GM19043 (cell line): ENCODE measurements around the gene SPATA31D1.

Source experiments
- ATAC-seq: cut with Tn5 transposase; IDR thresholded peaks from one replicate; pipeline ENCODE4 v1.9.1; 2021; ENCODE audit warnings: low read depth; ENCODE audit not compliant: unreplicated experiment

The SPATA31D1 gene

GRCh38 chr9:82020331-82020730 is 31.8 kb downstream of the SPATA31D1 start:
- ATAC-seq, result no peak

- ATAC-seq, result no peak
Observed at GRCh38 chr9:82021198-82021597, 32.6 kb downstream of the SPATA31D1 start.

- ATAC-seq, result no peak
Observed at GRCh38 chr9:82022121-82022520, 33.5 kb downstream of the SPATA31D1 start.

GRCh38 chr9:82024908-82025307 is 36.3 kb downstream of the SPATA31D1 start:
- ATAC-seq, result no peak

- no peak for ATAC-seq
Observed at GRCh38 chr9:82031538-82032280, 43.1 kb downstream of the SPATA31D1 start.

- no peak for ATAC-seq
Observed at GRCh38 chr9:82034956-82035731, 46.6 kb downstream of the SPATA31D1 start.

- ATAC-seq, result no peak
Observed at GRCh38 chr9:82036086-82036485, 47.5 kb downstream of the SPATA31D1 start.

- no peak for ATAC-seq
Observed at GRCh38 chr9:82037126-82037525, 48.6 kb downstream of the SPATA31D1 start.

- ATAC-seq, result no peak
Observed at GRCh38 chr9:82038897-82039296, 50.3 kb downstream of the SPATA31D1 start.
